ENCODE measurements around the gene SIRT7. TPM values are rescaled to one million over a fixed set of nuclear protein-coding genes. Genes with fewer than 3 reads are reported as not detected.

The SIRT7 gene
- total RNA-seq, 1 donor from 2014 or later: 57.2 TPM

DNA sequence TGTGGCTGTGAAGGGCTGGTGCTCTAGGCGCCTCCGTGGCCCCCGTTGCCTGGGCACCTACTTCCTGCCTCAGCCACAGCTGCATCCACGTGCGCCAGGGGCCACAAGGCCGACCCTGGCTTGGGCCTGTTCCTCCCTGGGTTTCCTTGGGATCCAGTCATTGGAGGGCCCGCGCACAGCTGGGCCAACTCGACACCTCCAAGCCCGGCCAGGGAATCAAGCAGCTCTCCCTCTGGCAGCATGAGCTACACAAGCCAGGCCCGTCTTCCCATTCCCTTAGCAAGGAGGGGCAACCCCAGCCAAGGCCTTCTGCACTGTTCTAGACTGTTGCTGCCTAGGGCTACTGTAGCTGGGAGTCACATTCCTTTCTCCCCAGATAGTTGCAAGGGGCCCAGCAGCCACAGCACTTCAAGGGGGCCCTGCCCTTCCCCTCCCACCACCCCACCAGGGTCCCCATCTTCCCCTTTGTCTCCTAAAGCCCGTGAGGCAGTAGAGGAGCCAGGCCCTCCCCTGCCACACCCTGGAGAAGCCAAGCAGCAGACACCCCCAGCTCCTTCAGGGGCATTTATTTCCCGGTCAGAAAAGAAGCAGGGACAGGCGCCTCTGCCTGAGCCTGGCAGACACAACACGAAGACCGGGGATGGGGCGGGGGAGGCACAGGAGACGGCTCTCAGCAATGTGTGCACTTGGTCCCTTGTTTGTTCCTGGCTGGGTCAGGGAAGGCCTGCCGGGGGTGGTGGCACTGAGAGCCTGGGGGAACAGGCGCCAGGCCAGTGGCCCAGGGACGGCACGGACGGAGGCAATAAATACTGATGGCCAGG, 50.6 kb downstream of the SIRT7 start:
- intact Hi-C loops (cut with micrococcal nuclease): no loop called here

DNA sequence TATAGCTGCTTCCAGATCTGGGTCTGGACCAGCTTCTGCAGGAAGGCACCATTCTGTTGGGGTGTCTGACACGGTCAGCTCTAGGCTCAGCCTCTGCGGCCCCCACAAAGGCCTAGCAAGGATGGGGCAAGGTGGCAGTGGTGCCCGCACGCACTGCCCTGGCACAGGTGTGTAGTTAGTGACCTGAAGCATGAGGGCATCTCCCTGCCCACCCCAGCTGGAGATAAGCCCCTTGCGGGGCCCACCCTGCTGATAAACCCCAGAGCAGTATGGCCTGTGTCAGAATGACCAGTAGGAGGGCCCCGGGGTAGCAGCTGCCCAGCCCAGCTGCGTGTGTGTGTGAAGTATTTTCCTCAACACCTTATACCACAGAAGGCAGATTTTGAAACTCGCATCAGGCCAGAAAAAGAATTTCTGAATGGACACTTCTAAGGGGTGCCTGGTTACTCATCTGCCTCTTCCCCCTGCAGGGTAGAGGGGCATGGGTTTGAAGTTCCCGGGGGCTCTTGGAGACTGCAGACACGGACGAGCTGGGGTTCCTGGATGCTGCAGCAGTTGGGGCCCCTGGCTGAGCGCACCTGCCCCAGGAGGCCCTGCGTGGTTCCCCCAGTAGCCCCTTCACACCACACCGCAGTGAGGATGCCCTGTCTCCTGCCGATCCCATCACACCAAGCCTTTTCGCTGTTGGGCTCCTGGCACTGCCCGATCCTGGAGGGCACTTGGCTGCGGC, 51.4 kb downstream of the SIRT7 start:
- intact Hi-C loops (cut with micrococcal nuclease): no loop called here

DNA sequence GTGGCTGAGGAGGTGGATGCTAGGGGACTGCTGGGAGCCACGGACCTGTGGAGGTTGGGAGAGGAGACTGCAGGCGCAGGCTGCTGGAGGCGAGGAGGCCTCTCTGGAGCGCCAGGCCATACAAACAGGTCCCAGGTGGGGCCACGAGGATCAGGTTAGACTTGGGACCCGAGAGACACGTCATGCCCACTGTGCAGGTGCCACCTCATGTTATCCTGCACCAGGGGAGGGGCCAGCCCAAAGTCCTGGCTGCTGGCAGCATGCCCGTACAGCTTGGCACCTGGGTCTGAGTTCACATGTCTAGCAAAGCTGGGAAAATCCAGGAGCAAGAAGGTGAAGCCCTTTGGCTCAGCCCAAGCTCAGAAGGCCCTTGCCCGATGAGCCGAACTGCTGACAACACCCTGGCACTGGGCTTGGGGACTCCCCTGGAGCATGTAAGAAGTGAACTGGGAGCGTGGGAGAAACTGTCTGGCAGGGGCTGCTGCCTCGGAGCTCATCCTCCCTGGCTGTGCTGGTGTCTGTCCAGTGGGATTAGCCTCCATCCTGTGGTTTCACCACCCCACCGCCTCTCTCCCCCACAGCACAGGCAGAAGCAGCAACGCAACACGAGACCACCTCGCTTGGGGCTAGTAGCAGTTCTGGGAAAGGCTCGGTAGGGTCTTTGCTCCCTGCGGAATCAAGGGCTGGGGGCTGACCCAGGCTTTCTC, 52.1 kb downstream of the SIRT7 start:
- intact Hi-C loops (cut with micrococcal nuclease): no loop called here

DNA sequence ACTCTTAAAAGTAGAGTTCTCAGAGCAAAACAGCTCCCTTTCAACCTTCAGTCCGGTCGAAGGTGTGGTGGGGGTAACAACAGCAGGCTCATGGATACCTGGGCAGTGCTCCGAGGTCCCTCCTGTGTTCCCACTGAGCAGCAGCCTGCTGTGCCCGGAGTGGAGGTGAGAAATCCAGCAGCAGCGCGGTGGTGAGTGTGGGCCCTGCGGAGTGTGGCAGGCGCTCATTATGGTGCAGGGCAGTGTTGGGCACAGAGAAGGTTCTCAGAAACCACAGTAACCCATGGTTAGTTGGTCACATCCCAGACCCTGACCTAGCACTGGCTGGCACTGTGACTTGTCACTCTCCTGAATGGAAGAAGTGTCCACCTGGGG, 52.6 kb downstream of the SIRT7 start:
- intact Hi-C loops (cut with micrococcal nuclease): no loop called here

DNA sequence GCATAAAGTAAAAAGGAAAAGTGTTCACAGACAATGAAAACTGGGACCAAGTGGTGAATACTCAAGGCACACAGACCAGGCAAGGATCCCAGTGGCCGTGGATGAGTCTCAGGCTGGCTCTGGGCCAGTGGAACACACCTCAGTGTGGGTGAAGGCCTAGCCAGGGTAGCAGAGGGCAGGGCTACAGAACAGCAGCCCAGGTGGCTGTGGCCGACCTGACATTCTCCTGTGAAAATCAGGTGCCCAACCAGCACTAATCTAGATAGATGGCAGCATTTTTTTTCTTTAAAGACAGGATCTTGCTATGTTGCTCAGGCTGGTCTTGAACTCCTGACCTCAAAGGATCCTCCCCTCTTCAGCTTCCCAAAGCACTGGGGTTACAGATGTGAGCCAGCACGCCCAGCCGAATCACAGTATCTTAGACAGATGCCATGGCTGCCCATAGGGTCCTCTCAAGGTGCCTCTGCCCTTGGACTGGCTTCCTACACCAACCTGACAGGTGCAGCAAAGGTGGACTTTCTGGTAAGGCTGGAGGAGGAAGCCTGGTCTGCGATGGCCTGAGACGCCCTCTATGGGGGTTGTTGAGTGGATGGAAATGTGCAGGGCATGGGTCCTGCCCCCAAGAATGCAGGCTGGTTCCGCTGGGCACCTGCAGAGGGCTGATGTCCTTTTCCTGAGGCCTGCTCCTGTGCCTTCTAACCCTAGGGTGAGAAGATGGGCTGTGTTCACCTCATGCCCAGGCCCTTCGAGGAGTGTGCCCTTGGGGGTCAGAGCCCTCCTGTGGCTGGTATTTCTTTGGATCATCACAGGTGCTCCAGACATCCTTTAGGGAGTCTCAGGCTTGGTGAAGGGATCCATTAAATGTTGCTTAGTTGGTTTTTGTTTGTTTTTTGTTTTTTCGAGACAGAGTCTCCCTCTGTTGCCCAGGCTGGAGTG, 53.9 kb downstream of the SIRT7 start:
- intact Hi-C loops (cut with micrococcal nuclease): loop anchor here (5.0 kb wide), 2 partner anchors 152 to 352 kb away; partner anchors contain the start of genes ACTG1 and SLC25A10

DNA sequence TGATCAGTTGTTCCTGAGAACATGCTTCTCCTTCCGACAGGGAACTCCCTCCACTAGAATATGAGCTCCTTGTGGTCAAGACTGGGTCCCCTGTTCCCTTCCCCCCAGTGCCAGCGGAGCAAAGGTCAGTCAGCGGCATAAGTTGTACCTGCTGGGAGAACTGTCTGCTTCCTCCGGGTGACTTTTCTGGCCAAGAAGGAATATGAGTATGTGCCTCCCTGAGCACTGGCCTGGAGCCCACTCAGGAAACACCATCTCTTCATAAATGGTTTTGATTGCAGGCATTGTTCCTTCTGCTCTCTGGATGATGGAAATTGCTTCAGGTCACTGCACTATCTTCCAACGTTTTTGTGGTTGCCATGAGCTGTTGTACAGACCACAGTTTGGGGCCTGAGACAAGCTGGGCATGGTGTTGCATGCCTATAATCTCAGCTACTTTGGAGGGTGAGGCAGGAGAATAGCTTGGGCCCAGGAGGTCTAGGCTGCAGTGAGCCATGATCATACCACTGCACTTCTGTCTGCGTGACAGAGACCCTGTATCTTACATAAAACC, 54.8 kb downstream of the SIRT7 start:
- intact Hi-C loops (cut with micrococcal nuclease): loop anchor here (5.0 kb wide), 2 partner anchors 151 to 351 kb away; partner anchors contain the start of genes ACTG1 and SLC25A10

Other genes with a start within 250 kb of the SIRT7 start
- 28.9 and 31.6 TPM in 2 replicates for gene ARL16, start 234.4 kb downstream of the SIRT7 start, total RNA-seq
- gene HGS, start 234.2 kb downstream of the SIRT7 start, total RNA-seq: 117 and 118 TPM in 2 replicates
- gene MRPL12, start 214.8 kb downstream of the SIRT7 start, total RNA-seq: 98.1 and 102 TPM in 2 replicates
- gene SLC25A10, start 205.9 kb downstream of the SIRT7 start, total RNA-seq: 33.5 and 36.6 TPM in 2 replicates
- gene GCGR, start 114.0 kb downstream of the SIRT7 start, total RNA-seq: 0.07 TPM in 1 of 2 replicates, not detected in the other
- 36.5 and 37.3 TPM in 2 replicates for gene MCRIP1, start 84.9 kb downstream of the SIRT7 start, total RNA-seq
- not detected in 2 replicates for gene PPP1R27, start 83.1 kb downstream of the SIRT7 start, total RNA-seq
- 589 and 618 TPM in 2 replicates for gene P4HB, start 57.6 kb downstream of the SIRT7 start, total RNA-seq
- gene ARHGDIA, start 46.8 kb downstream of the SIRT7 start, total RNA-seq: 703 and 716 TPM in 2 replicates
- 218 and 230 TPM in 2 replicates for gene ALYREF, start 26.6 kb downstream of the SIRT7 start, total RNA-seq
- 91.4 and 104 TPM in 2 replicates for gene ANAPC11, start 26.5 kb downstream of the SIRT7 start, total RNA-seq
- 0.11 and 0.48 TPM in 2 replicates for gene NPB, start 15.9 kb downstream of the SIRT7 start, total RNA-seq
- 35.0 and 39.1 TPM in 2 replicates for gene PCYT2, start 6.8 kb downstream of the SIRT7 start, total RNA-seq
- 23.3 and 23.6 TPM in 2 replicates for gene MAFG, start 9.6 kb upstream of the SIRT7 start, total RNA-seq
- 35.6 TPM in 2 replicates for gene PYCR1, start 19.1 kb upstream of the SIRT7 start, total RNA-seq
- gene MYADML2, start 29.1 kb upstream of the SIRT7 start, total RNA-seq: not detected in 2 replicates
- 0.11 and 0.48 TPM in 2 replicates for gene NOTUM, start 43.0 kb upstream of the SIRT7 start, total RNA-seq
- gene ASPSCR1, start 59.5 kb upstream of the SIRT7 start, total RNA-seq: 34.4 and 35.5 TPM in 2 replicates
- 82.9 and 87.9 TPM in 2 replicates for gene CENPX, start 104.7 kb upstream of the SIRT7 start, total RNA-seq
- gene LRRC45, start 105.1 kb upstream of the SIRT7 start, total RNA-seq: 46.0 and 46.6 TPM in 2 replicates
- gene RAC3, start 113.5 kb upstream of the SIRT7 start, total RNA-seq: 10.0 and 12.3 TPM in 2 replicates
- gene DCXR, start 119.5 kb upstream of the SIRT7 start, total RNA-seq: 118 and 124 TPM in 2 replicates
- gene RFNG, start 133.6 kb upstream of the SIRT7 start, total RNA-seq: 20.8 and 20.9 TPM in 2 replicates
- gene GPS1, start 133.7 kb upstream of the SIRT7 start, total RNA-seq: 86.4 and 87.5 TPM in 2 replicates
- gene DUS1L, start 147.6 kb upstream of the SIRT7 start, total RNA-seq: 113 and 129 TPM in 2 replicates
- 175 and 181 TPM in 2 replicates for gene FASN, start 180.1 kb upstream of the SIRT7 start, total RNA-seq